ENCODE measurements around the gene ACKR3. TPM values are rescaled to one million over a fixed set of nuclear protein-coding genes. Genes with fewer than 3 reads are reported as not detected.

ACKR3 gene
- total RNA-seq, 2 donors from 2014 or later: 3.5 to 10.1 TPM

DNA sequence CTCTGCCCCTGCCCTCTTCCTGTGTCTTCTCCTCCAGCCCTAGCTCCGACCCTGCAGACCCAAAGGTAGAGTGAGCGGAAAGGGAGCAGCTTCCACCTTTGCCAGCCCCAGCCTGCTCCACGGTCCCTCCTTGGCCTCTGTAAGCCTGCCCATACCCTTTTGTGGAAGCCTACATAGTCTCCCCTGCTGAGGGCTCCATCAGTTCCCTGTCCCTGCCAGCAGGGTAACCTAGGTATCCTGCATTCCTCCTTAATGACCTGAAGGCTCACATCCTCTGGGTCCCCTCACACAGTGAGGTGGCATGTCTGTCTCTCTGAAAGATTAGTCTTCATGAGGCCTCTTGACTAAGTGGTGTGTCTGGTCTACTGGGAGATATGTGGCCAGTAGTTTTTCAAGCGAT is 20.5 kb upstream of the ACKR3 start:
- TF ChIP-seq, protein P1, sequence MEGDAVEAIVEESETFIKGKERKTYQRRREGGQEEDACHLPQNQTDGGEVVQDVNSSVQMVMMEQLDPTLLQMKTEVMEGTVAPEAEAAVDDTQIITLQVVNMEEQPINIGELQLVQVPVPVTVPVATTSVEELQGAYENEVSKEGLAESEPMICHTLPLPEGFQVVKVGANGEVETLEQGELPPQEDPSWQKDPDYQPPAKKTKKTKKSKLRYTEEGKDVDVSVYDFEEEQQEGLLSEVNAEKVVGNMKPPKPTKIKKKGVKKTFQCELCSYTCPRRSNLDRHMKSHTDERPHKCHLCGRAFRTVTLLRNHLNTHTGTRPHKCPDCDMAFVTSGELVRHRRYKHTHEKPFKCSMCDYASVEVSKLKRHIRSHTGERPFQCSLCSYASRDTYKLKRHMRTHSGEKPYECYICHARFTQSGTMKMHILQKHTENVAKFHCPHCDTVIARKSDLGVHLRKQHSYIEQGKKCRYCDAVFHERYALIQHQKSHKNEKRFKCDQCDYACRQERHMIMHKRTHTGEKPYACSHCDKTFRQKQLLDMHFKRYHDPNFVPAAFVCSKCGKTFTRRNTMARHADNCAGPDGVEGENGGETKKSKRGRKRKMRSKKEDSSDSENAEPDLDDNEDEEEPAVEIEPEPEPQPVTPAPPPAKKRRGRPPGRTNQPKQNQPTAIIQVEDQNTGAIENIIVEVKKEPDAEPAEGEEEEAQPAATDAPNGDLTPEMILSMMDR (IDR thresholded peaks at IDR 0.05): no peak
- H3K36me3 ChIP-seq: no peaks in the 10 kb centered on the region
- no peak overlapping the region for H3K27ac ChIP-seq
- no peaks in the 10 kb centered on the region for H3K9me3 ChIP-seq
- intact Hi-C loops (cut with DNase I): no loop called here
- no peak overlapping the region for H3K9ac ChIP-seq (ENCODE audit: low read depth in 2 of 2, low read length in 2 of 2)
- H3K4me3 ChIP-seq: no peak overlapping the region
- DNase-seq: no peak
- H3K27me3 ChIP-seq: no peaks in the 10 kb centered on the region
- H3K4me1 ChIP-seq: no peaks in the 10 kb centered on the region

DNA sequence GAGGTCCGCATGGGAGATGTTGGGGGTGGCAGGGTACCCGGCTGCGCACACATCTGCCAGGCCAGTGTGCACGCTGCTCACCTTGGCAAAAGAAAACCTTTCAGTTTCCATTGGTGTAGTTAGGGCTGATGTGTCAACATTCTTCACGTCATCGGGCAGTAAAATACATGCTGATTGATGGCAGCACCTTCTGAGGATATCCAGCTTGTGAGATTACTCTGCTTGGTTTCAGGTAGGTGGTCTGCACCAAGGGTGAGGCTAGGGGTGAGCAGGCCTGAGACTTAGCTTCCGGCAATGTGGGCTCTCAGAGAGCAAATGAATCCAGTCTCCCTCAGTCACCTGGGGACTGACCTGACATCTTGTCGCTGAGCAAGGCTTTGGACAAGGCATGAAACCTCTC is 19.3 kb upstream of the ACKR3 start:
- no peak overlapping the region for H3K9ac ChIP-seq (ENCODE audit: low read depth in 2 of 2, low read length in 2 of 2)
- no peaks in the 10 kb centered on the region for H3K36me3 ChIP-seq
- no peak overlapping the region for H3K27ac ChIP-seq
- H3K4me1 ChIP-seq: no peaks in the 10 kb centered on the region
- TF ChIP-seq, protein P1 (IDR thresholded peaks at IDR 0.05): no peak
- no peak overlapping the region for H3K4me3 ChIP-seq
- intact Hi-C loops (cut with DNase I): no loop called here
- no peaks in the 10 kb centered on the region for H3K27me3 ChIP-seq
- DNase-seq: no peak
- H3K9me3 ChIP-seq: no peaks in the 10 kb centered on the region

DNA sequence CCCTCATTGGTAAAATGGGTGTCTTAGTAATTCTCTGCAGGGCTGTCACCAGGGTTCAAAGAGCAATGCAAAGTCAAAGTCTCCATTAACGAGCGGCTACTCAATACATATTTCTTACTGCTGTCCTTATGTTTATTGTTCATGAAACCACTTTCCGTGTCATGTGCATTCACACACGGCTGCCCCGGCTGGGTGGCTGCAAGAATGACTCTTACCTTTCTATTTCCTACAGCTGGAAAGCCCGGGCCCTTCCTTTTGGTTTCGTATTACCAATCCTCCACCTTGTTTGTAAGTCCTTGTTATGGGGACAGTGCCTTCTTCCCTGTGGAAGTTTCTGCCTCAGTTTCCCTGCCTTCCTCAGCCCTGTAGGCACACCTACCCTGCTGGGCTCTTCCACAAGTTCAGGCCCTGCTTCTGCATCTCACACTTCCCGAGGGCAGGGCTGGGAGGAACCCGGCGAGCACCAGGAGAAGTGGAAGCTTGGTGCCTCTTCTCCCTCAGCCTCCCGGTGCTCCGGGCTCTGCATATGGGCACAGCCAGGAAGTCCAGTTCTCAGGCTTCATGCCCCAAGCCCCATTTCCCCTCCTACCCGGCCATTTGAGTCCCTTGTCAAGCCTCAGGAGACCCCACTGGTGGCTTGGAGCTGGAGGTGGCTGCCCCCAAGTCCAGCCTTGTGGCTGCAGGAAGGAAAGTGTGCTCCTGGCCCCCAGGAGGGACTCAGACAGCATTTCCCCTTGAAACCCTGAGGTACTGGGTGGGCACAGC is 18.7 kb upstream of the ACKR3 start:
- Histone ChIP-seq H3K27me3 (no peaks in the 10 kb centered on the region), H3K4me1 (no peaks in the 10 kb centered on the region), H3K36me3 (no peaks in the 10 kb centered on the region), H3K4me3 (no peak overlapping the region), H3K9ac (ENCODE audit: low read depth in 2 of 2, low read length in 2 of 2) (no peak overlapping the region), H3K27ac (no peak overlapping the region), H3K9me3 (no peaks in the 10 kb centered on the region)
- TF ChIP-seq, protein P1 (IDR thresholded peaks at IDR 0.05): no peak
- intact Hi-C loops (cut with DNase I): no loop called here
- no peak for DNase-seq

DNA sequence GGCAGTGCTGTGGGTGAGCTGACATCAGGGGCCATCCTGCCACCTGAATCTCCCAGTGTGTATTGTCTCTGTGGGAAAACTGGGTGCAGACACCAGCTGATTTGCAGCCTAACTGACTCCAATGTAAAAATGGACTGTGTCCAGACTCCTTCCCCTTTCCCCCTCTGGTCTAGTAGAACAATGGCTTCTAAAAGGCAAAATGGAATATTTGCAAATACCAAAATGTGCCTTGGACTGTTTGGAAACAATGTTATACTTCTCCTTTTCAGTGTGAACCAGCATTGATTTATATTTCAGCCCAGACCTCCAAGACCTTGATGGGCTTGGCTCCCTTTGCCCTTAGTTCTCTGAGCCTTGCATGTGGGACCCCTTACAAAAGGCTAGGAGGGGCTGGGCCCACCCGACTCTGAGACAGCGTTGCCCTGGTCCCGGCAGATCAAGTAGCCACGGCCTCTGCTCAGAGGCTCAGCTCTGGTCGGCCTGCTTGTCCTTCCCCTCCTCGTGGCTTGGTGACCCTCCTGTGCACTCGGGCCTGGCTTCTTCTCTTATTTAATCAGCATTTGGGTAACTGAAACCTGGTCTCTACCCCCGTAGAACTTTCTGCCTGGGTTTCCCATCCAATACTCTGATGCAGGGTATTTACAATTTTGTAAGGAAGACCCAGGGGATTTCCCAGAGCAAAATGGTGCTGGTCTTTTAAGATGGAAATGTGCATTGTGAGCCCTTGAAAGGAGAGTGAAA is 18.0 kb upstream of the ACKR3 start:
- H3K4me3 ChIP-seq: no peak overlapping the region
- intact Hi-C loops (cut with DNase I): no loop called here
- no peak overlapping the region for H3K9ac ChIP-seq (ENCODE audit: low read depth in 2 of 2, low read length in 2 of 2)
- no peaks in the 10 kb centered on the region for H3K4me1 ChIP-seq
- TF ChIP-seq, protein P1 (IDR thresholded peaks at IDR 0.05): no peak
- H3K36me3 ChIP-seq: no peaks in the 10 kb centered on the region
- no peaks in the 10 kb centered on the region for H3K9me3 ChIP-seq
- no peak for DNase-seq
- no peak overlapping the region for H3K27ac ChIP-seq
- no peaks in the 10 kb centered on the region for H3K27me3 ChIP-seq

DNA sequence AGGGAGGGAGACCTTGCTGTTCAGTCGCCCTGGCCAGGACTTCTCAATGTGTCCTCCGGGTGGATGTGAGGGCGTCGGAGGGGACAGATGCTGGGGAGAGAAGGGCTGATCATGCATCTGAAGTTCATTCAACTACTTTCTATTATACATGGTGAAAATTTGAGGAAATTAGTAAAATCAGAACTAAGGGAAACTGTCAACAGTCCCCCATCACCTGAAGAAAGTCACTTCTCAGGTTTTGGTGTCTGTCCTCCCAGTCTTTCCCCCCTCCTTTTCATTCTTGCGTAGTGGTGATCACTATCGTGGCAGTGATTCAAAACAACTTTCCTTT is 17.4 kb upstream of the ACKR3 start:
- no peak for DNase-seq
- no peaks in the 10 kb centered on the region for H3K9me3 ChIP-seq
- intact Hi-C loops (cut with DNase I): no loop called here
- H3K4me3 ChIP-seq: no peak overlapping the region
- H3K4me1 ChIP-seq: no peaks in the 10 kb centered on the region
- TF ChIP-seq, protein P1 (IDR thresholded peaks at IDR 0.05): no peak
- no peak overlapping the region for H3K9ac ChIP-seq (ENCODE audit: low read depth in 2 of 2, low read length in 2 of 2)
- no peak overlapping the region for H3K27ac ChIP-seq
- no peaks in the 10 kb centered on the region for H3K27me3 ChIP-seq
- no peaks in the 10 kb centered on the region for H3K36me3 ChIP-seq

All from colonic mucosa (tissue), 4 donors.